Activated T-cell treated with anti-CD3 and anti-CD28 coated beads, Interleukin-2, amount 50 U/mL, for 72 hours (primary cell): ENCODE results near the gene CEPT1. TPM values are rescaled to one million over a fixed set of nuclear protein-coding genes. Genes with fewer than 3 reads are reported as not detected.
"Not testable (repeated sequence)": the region's sequence is repeated elsewhere in the genome, so short reads cannot be mapped to it uniquely, and the experiment has no call there.

Experiments
- ATAC-seq, 2 donors: fragments of 150-1000 bp; cut with Tn5 transposase; replicated peaks in 1 of 2; 2 replicates each; pipeline ENCODE4 v1.10.0; 2021; ENCODE audit warnings: moderate library complexity in 2 of 2, mild to moderate bottlenecking in 1 of 2
- DNase-seq, 2 donors: peaks; one replicate each; pipeline ENCODE4 v3.0.0; 2021 to 2022; ENCODE audit warnings: mixed read lengths in 1 of 2
- H3K27ac Mint-ChIP-seq: one replicate; pipeline ENCODE4 v1.8.0; 2022; ENCODE audit warnings: mild to moderate bottlenecking, moderate library complexity, mixed read lengths
- H3K27me3 Mint-ChIP-seq: one replicate; pipeline ENCODE4 v1.8.0; 2022; ENCODE audit warnings: low read depth, mixed read lengths
- H3K36me3 Mint-ChIP-seq, 2 donors: one replicate each; pipeline ENCODE4 v1.8.0; 2022; ENCODE audit warnings: mixed read lengths in 2 of 2, mild to moderate bottlenecking in 1 of 2; ENCODE audit not compliant: insufficient read depth in 2 of 2
- H3K4me1 Mint-ChIP-seq: one replicate; pipeline ENCODE4 v1.8.0; 2022; ENCODE audit warnings: low read depth, mixed read lengths
- H3K4me3 Mint-ChIP-seq, 2 donors: one replicate each; pipeline ENCODE4 v1.8.0; 2022; ENCODE audit warnings: mild to moderate bottlenecking in 2 of 2, mixed read lengths in 2 of 2, moderate library complexity in 2 of 2
- H3K9me3 Mint-ChIP-seq, 2 donors: one replicate each; pipeline ENCODE4 v1.8.0; 2022; ENCODE audit warnings: mixed read lengths in 2 of 2
- total RNA-seq, 2 donors: library from RNA; stranded (reverse); gene quantifications; one replicate each; pipeline ENCODE4 v1.2.3, GENCODE V29; 2022

The CEPT1 gene
- 10 to 100 TPM; 44.5 to 50.4 TPM for total RNA-seq

GRCh38 chr1:111139956-111140679 lies at the start of gene CEPT1, which contains the start of gene DRAM2:
TSS of gene CEPT1 (plus strand) at chr1:111140223. CDS start at chr1:111147715, 7,492 bp downstream.
TSS of gene DRAM2 (minus strand) at chr1:111140093. CDS start at chr1:111131554, 8,539 bp downstream.
- Mint-ChIP-seq H3K9me3 (no peaks in the 10 kb centered on the region), H3K27ac (peak within 1 kb of the TSS; percentile 100), H3K27me3 (no peaks in the 10 kb centered on the region), H3K36me3 (peaks cover 8 to 15% of the 10 kb centered on the region in 2 donors), H3K4me1 (peaks cover 57% of the 10 kb centered on the region), H3K4me3 (peak within 1 kb of the TSS; percentile 89 to 96)
- ATAC-seq (peak; percentile 84 to 87), DNase-seq (peak; percentile 92 to 98)

GRCh38 chr1:111095421-111095820 lies 44.6 kb upstream of the CEPT1 start:
- DNase-seq, ATAC-seq, H3K27me3 Mint-ChIP-seq, H3K4me3 Mint-ChIP-seq, H3K4me1 Mint-ChIP-seq, H3K36me3 Mint-ChIP-seq, H3K27ac Mint-ChIP-seq: not testable (repeated sequence)
- peaks cover 11 to 16% of the 10 kb centered on the region in 2 donors for H3K9me3 Mint-ChIP-seq

GRCh38 chr1:111097356-111098099 lies 42.5 kb upstream of the CEPT1 start:
- peaks cover 21% of the 10 kb centered on the region in 2 donors for H3K9me3 Mint-ChIP-seq
- H3K27me3 Mint-ChIP-seq: peaks cover 5% of the 10 kb centered on the region
- no peak for DNase-seq
- H3K4me1 Mint-ChIP-seq: no peaks in the 10 kb centered on the region
- H3K27ac Mint-ChIP-seq: no peak overlapping the region
- peaks cover 5 to 14% of the 10 kb centered on the region in 2 donors for H3K36me3 Mint-ChIP-seq
- ATAC-seq: no peak
- no peak overlapping the region for H3K4me3 Mint-ChIP-seq

GRCh38 chr1:111099289-111099688 lies 40.7 kb upstream of the CEPT1 start:
- no peak overlapping the region for H3K4me3 Mint-ChIP-seq
- H3K4me1 Mint-ChIP-seq: no peaks in the 10 kb centered on the region
- DNase-seq (no peak), ATAC-seq (no peak)
- peaks cover 6 to 16% of the 10 kb centered on the region in 2 donors for H3K36me3 Mint-ChIP-seq
- peaks cover 19 to 20% of the 10 kb centered on the region in 2 donors for H3K9me3 Mint-ChIP-seq
- peaks cover 5% of the 10 kb centered on the region for H3K27me3 Mint-ChIP-seq
- H3K27ac Mint-ChIP-seq: no peak overlapping the region

- ATAC-seq (no peak), DNase-seq (no peak)
- H3K4me1 Mint-ChIP-seq: no peaks in the 10 kb centered on the region
- peaks cover 16 to 17% of the 10 kb centered on the region in 2 donors for H3K9me3 Mint-ChIP-seq
- peaks cover 5% of the 10 kb centered on the region for H3K27me3 Mint-ChIP-seq
- H3K27ac Mint-ChIP-seq: no peak overlapping the region
- peaks cover 6 to 12% of the 10 kb centered on the region in 2 donors for H3K36me3 Mint-ChIP-seq
- no peak overlapping the region for H3K4me3 Mint-ChIP-seq
Measured at GRCh38 chr1:111101854-111102642, 38.0 kb upstream of the CEPT1 start.

GRCh38 chr1:111104981-111105380 lies 35.0 kb upstream of the CEPT1 start:
- H3K27me3 Mint-ChIP-seq: peaks cover 5% of the 10 kb centered on the region

GRCh38 chr1:111110197-111110899 lies 29.7 kb upstream of the CEPT1 start:
- no peaks in the 10 kb centered on the region for H3K4me1 Mint-ChIP-seq
- H3K27ac Mint-ChIP-seq: no peak overlapping the region
- no peak overlapping the region for H3K4me3 Mint-ChIP-seq
- H3K27me3 Mint-ChIP-seq: no peaks in the 10 kb centered on the region
- ATAC-seq (no peak), DNase-seq (no peak)
- peaks cover 0 to 6% of the 10 kb centered on the region in 2 donors for H3K9me3 Mint-ChIP-seq
- H3K36me3 Mint-ChIP-seq: peaks cover 4 to 6% of the 10 kb centered on the region in 2 donors

More at GRCh38 chr1:111104981-111105380, 35.0 kb upstream of the CEPT1 start:
- H3K4me1 Mint-ChIP-seq: no peaks in the 10 kb centered on the region
- DNase-seq: no peak
- peaks cover 7 to 13% of the 10 kb centered on the region in 2 donors for H3K9me3 Mint-ChIP-seq
- no peak for ATAC-seq
- H3K27ac Mint-ChIP-seq: no peak overlapping the region
- peaks cover 8 to 12% of the 10 kb centered on the region in 2 donors for H3K36me3 Mint-ChIP-seq
- no peak overlapping the region for H3K4me3 Mint-ChIP-seq

GRCh38 chr1:111116496-111116895 lies 23.5 kb upstream of the CEPT1 start:
- Mint-ChIP-seq H3K27me3 (no peaks in the 10 kb centered on the region), H3K9me3 (no peaks in the 10 kb centered on the region), H3K4me1 (no peaks in the 10 kb centered on the region), H3K4me3 (no peak overlapping the region), H3K27ac (no peak overlapping the region), H3K36me3 (peaks cover 0 to 8% of the 10 kb centered on the region in 2 donors)
- no peak for DNase-seq
- no peak for ATAC-seq

GRCh38 chr1:111126354-111126753 lies 13.7 kb upstream of the CEPT1 start:
- Mint-ChIP-seq H3K4me1 (peaks cover 22% of the 10 kb centered on the region), H3K9me3 (no peaks in the 10 kb centered on the region), H3K27ac (no peak overlapping the region), H3K4me3 (no peak overlapping the region), H3K36me3 (peaks cover 7 to 16% of the 10 kb centered on the region in 2 donors), H3K27me3 (no peaks in the 10 kb centered on the region)
- DNase-seq: no peak
- ATAC-seq: no peak

- Mint-ChIP-seq H3K4me1 (peaks cover 26% of the 10 kb centered on the region), H3K36me3 (peaks cover 7 to 18% of the 10 kb centered on the region in 2 donors), H3K9me3 (no peaks in the 10 kb centered on the region), H3K27me3 (no peaks in the 10 kb centered on the region), H3K4me3 (peak overlapping the region in 1 of 2 donors; percentile 13), H3K27ac (peak overlapping the region; percentile 64)
- DNase-seq (no peak), ATAC-seq (no peak)
Measured at GRCh38 chr1:111127923-111128643, 11.9 kb upstream of the CEPT1 start.

GRCh38 chr1:111129376-111129775 lies 10.6 kb upstream of the CEPT1 start:
- H3K36me3 Mint-ChIP-seq: peaks cover 5 to 12% of the 10 kb centered on the region in 2 donors
- H3K27ac Mint-ChIP-seq: peak overlapping the region; percentile 91

GRCh38 chr1:111131693-111132092 lies 8.3 kb upstream of the CEPT1 start:
- H3K27me3 Mint-ChIP-seq: no peaks in the 10 kb centered on the region
- no peaks in the 10 kb centered on the region for H3K9me3 Mint-ChIP-seq
- ATAC-seq (no peak), DNase-seq (no peak)
- peaks cover 9 to 14% of the 10 kb centered on the region in 2 donors for H3K36me3 Mint-ChIP-seq
- peaks cover 31% of the 10 kb centered on the region for H3K4me1 Mint-ChIP-seq
- H3K27ac Mint-ChIP-seq: no peak overlapping the region
- H3K4me3 Mint-ChIP-seq: no peak overlapping the region

More at GRCh38 chr1:111129376-111129775, 10.6 kb upstream of the CEPT1 start:
- Mint-ChIP-seq H3K27me3 (no peaks in the 10 kb centered on the region), H3K9me3 (no peaks in the 10 kb centered on the region), H3K4me3 (peak overlapping the region in 1 of 2 donors; percentile 23), H3K4me1 (peaks cover 26% of the 10 kb centered on the region)
- ATAC-seq: no peak
- no peak for DNase-seq
